AG09309 (cell line): ENCODE data around the gene CDKAL1.

Experiments
- DNase-seq: peaks from one replicate; pipeline ENCODE4 v3.0.0-alpha.2; 2010; ENCODE audit warnings: low read depth
- H3K4me3 ChIP-seq: 2 replicates; pipeline ENCODE4 v1.5.1; 2011; ENCODE audit warnings: mild to moderate bottlenecking, low read depth, low read length, moderate library complexity; ENCODE audit not compliant: control insufficient read depth
- CTCF ChIP-seq: IDR thresholded peaks from 2 replicates; pipeline ENCODE4 v1.5.1; 2011; ENCODE audit warnings: mild to moderate bottlenecking, low read depth, low read length, inconsistent platforms; ENCODE audit not compliant: insufficient read depth, control insufficient read depth; ENCODE audit errors: missing control alignments

Gene CDKAL1

GRCh38 chr6:21033084-21033483 is 498.8 kb downstream of the CDKAL1 start:
- TF ChIP-seq CTCF: no peak
- H3K4me3 ChIP-seq: no peak overlapping the region
- no peak for DNase-seq

- DNase-seq: peak; percentile 79
- H3K4me3 ChIP-seq: no peak overlapping the region
- no peak for TF ChIP-seq CTCF
Observed at GRCh38 chr6:21033575-21034026, 499.3 kb downstream of the CDKAL1 start.

GRCh38 chr6:21034345-21034744 is 500.1 kb downstream of the CDKAL1 start:
- DNase-seq: no peak
- TF ChIP-seq CTCF: no peak

GRCh38 chr6:21037453-21037852 is 503.2 kb downstream of the CDKAL1 start:
- no peak overlapping the region for H3K4me3 ChIP-seq
- no peak for DNase-seq
- TF ChIP-seq CTCF: no peak

More at GRCh38 chr6:21034345-21034744, 500.1 kb downstream of the CDKAL1 start:
- H3K4me3 ChIP-seq: no peak overlapping the region

- no peak for DNase-seq
- no peak overlapping the region for H3K4me3 ChIP-seq
- no peak for TF ChIP-seq CTCF
Observed at GRCh38 chr6:21039926-21040325, 505.7 kb downstream of the CDKAL1 start.

- no peak overlapping the region for H3K4me3 ChIP-seq
- DNase-seq: no peak
- no peak for TF ChIP-seq CTCF
Observed at GRCh38 chr6:21045135-21045700, 511.0 kb downstream of the CDKAL1 start.
